Islet precursor cell (in vitro differentiated cells): ENCODE measurements around the gene SRP19.
A peak's percentile ranks its signal among the peaks of the same experiment; 100 is the strongest.
"Not testable (repeated sequence)": the region's sequence is repeated elsewhere in the genome, so short reads cannot be mapped to it uniquely, and the experiment has no call there.

Source experiments
- DNase-seq: peaks from one replicate; pipeline ENCODE4 v3.0.0-alpha.2; 2018

Gene SRP19

DNA sequence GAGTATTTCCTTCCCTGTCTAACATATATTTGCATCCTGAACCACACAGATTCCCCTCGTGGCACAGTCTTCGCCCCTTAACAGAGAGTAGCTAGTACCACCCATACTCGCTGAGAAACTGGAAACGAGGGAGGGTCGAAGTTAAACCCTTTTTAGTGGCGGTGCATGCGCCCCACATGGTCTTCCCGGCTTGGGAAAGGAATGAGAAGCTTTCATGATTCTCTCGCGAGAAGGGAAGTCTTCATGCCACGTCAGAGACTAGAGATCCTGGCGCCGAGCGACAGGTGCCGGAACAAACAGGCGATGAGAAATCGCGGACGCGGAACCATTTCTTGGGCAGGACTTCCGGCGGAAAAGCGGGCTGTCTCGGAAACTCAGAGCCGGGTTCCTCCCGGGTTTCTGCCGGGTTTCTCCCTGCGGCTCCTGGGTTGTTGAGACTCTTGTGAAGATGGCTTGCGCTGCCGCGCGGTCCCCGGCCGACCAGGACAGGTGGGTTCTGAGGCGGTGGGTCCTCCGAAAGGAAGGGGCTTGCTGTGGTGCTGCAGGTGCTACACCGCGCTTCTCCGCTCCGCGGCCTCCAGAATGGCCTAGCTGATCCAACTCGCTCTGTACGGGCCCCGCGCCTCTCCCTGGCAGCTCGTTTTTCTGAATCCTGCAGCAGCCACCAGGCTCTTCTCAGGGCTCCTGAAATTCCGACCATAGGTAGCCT lies at the start of gene SRP19:
Gene SRP19, plus strand, starts transcription at position 359 of the 709 bp plus-strand sequence. Its CDS starts 90 bp downstream, at position 449.
- DNase-seq, result peak; percentile 98

DNA sequence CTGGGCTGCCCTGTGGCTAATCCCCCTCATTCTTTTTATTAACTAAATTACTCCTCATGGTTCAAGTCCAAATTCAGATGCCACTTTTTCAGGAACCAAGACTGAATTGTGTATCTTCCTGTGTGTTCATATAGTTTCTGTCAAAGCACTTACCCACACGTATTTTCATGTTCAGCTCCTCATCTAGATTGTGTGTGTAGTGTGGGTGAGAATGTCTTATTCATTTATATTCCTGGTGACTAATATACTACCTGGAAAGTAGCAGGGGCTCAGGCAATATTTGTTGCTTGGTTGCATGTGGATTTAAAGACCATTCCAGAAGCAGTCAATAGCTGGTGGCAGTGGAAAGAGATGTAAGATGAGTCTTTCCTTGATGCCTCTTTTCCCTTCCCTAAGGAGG lies 48.5 kb upstream of the SRP19 start:
- no peak for DNase-seq

DNA sequence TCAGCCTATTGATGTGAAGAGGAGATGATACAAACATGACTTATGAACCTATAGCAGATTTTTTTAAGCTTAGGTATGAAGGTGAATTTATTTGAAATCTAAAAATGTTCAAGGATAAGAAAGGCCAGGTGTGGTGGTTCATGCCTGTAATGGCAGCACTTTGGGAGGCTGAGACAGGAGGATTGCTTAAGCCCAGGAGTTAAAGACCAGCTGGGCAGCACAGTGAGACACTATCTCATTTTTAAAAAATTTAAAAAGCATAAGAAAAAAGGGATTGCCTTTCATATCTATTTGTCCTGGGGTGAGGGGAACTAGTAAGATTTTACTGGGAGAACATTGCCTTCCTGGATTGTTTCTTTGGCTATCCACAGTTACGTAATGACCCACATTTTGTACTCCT lies 40.8 kb upstream of the SRP19 start:
- DNase-seq, result no peak

DNA sequence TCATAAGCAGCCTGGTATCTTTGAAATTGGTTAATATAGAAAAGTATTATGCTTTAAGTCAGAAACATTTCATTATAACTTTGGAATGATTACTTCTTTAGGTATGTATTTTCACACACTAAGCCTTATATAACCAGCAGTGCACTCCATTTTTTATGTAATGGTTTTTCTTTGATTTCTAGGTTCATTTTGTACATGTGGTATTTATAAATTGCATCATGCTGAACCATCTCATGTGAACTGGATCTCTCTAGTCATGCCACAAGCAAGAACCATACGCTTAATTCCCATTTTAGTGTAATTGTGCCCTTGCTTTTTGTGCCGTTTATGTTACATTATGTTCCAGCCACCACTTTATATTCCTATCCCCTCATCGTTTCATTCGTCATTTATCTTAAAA lies 38.6 kb upstream of the SRP19 start:
- DNase-seq, result no peak

DNA sequence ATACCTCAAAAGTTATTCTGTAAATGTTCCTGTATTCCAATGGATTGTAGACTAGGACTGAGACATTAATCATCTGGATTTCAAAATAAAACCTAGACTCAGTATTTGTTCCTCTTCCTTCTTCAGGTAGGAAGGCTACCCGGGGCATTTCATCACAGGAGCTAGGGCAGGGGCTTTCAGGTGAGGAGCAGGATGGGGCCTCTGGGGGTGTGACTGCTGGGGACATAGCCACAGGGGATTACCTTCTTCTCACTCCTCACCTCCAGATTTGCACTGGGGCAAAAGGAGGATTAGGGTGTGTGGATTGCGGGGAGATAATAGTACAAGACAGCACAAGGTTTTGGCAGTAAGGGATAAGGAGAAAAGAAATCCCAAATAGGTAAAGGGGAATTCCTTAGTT lies 37.9 kb upstream of the SRP19 start:
- no peak for DNase-seq

DNA sequence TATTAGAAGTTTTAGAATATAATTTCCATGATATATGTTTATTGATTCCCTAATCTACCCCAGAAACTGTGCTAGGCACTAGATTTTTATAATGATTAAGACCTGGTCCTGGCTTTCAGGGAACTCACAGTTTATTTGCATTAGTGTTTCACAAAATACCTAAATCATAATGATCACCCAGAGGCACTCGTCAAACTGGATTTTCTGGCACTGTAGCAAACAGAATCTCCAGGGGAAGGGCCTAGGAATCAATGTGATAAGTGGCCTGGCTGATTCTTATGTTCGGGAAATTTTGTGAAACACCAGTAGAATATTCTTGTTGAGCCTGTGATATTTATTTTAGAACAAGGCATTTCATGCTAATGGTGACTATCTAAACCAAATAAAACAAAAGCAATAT lies 37.4 kb upstream of the SRP19 start:
- no peak for DNase-seq

DNA sequence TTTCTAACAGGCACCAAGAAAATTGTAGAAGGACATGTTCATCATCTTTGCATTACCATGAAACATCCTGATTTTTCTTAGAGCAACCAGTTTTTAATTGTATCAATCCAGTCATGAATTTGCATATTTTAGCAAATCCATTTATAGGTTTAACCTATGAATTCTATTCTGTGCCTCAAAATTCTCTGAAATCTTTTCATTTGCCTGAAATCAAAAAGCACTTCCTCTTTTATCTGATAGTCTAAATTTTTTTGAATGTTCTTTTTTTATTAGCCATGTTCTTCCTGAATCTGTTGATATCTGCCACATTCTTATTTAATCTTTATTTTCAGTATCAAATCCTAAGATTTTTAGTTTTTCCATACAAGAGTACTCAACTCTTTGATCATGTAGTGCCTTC lies 36.9 kb upstream of the SRP19 start:
- no peak for DNase-seq

DNA sequence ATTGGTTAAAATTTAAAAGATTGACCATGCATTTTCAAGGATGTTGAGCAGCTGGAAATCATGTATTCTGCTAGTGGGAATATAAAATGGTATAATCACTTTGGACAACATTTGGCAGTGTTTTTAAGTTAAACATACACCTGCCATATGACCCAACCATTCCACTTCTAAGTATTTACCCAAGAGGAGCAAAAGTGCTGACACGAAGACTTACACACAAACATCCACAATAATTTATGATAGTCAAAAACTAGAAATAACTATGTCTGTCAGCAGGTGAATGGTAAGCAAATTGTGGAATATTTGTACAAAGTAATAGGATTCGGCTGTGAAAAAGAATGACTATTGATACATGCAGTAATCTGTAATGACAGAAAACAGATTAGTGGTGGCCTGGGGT lies 30.7 kb upstream of the SRP19 start:
- DNase-seq, result no peak

DNA sequence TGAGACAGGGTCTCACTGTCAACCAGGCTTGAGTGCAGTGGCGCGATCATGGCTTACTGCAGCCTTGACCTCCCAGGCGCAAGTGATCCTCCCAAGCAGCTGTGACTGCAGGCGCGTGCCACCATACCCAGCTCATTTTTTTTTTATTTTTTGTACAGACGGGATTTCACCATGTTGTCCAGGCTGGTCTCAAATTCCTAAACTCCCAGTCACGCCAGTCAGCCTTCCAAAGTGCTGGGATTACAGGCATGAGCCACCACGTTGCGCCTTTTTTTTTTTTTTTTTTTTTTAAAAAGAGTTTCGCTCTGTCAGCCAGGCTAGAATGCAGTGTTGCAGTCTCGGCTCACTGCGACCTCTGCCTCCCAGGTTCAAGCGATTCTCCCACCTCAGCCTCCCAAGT lies 27.1 kb upstream of the SRP19 start:
- no peak for DNase-seq

DNA sequence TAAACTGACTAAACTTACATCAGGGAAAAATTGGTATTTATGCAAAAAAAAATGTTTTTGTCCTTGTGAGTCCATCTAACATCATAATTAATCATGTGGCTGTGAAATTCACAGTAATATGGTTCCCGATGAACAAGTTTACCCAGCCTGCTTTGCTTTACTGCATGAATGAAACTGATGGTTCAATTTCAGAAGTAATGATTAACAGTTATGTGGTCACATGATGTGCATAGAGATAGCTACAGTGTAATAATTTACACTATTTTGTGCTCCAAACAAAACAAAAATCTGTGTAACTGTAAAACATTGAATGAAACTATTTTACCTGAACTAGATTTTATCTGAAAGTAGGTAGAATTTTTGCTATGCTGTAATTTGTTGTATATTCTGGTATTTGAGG lies 16.6 kb upstream of the SRP19 start:
- DNase-seq, result no peak

DNA sequence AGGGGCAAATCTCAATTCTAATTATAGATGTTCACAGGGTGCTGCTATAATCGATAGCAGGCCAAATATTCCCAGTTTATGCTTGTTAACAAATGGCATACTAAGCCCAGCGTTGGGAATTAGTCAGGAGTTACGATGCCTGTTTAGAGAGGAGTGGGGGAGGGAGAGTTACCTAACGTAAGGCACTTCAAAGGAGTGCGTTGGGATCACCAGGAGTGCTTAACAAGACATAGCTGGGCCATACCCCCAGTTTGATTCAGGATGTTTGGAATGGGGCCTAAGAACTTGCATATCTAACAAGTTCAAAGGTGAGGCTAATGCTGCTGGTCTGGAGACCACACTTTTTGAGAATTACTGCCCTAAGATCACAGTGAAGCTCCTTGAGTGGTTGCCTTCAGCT lies 14.5 kb upstream of the SRP19 start:
- DNase-seq, result no peak

DNA sequence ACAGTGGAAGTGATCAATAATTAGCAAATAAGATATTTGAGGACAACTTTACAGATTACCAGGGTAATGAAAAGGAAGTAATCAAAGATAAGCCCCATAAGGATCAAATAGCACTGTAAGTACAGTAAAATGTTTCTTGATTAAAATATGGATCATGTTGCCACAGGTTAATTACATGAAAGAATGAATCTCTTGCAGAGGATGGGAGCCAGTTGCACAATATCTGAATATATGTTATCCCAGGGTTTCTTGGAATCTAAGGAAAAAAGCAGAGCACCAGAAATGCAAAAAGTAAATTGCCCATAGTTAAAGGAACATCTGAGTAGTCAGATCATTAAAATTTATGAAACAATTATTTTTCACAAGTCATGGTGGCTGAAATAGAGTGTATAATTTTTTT lies 13.8 kb upstream of the SRP19 start:
- no peak for DNase-seq

DNA sequence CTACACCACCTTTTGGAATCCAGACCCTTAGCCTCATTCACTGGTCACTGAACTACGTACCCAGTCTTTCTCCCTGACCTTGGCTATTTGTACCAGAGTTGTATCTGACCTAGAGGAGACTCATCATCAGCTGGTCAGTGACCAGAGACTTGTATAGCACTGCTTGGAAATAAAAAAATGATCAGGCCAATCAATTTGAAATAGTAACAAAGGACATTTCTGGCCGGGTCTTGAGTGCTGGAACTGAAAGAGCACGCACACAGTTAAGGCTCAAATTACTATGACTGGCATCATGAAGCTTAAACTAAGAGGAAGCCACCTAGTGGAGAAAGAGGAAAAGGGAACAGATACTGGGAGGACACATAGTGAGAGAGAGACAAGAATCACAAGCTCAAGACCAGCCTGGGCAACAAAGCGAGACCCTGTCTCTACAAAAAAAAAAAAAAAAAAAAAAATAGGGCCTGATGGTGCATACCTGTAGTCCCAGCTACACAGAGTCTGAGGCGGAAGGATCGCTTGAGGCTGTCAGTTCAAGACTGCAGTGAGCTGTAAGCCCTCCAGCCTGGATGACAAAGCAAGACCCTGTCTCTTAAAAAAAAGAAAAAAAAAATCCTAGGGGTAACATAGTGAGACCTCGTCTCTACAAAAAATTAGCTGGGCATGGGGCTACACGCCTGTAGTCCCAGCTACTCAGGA lies 12.8 kb upstream of the SRP19 start:
- DNase-seq, result peak; percentile 56

DNA sequence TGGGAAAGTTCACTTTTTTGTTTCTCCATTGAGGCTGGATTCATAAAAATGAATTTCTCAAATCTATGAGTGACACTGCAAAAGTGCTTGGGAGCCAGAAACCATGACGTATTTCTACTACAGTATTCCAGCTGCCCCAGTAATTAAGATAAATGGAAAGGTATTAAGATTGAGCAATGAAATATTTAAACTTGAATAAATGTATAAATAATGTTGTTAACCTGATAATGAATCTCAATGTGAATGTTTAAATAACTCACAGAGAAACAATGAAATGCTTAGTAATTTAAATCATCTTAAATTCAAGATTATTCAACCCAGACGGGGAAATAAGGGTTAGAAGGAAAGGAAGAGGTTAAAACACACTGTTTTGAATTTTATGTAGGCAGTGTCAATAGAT lies 11.2 kb upstream of the SRP19 start:
- no peak for DNase-seq

DNA sequence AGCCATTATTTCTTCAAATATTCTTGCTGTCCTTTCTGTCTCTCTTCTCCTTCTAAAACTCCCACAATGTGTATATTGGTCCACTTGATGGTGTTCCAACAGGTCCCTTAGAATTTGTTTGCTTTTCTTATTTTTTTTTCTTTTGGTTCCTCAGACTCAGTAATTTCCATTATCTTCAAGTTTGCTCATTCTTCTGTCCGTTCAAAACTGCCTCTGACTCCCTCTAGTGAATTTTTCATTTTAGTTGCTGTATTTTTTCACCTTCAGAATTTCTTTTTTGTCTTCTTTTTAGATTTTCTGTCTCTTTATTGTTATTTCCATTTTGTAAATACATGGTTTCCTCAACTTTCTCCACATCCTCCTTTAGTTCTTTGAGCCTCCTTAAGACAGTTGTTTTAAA lies 6.4 kb upstream of the SRP19 start:
- no peak for DNase-seq

DNA sequence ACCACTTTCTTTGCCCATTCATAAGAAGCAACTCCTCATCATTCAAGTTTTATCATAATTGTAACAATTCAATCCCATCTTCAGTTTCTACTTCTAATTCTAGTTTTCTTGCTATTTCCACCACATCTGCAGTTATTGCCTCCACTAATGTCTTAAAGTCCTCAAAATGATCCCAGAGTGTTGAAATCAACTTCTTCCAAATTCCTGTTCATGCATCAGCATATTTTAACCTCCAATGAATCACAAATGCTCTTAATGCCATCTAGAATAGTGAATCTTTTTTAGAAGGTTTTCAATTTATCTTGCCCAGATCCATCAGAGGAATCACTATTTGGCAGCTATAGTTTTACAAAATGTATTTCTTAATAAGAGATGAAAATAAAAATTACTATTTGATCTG lies 3.2 kb upstream of the SRP19 start:
- no peak for DNase-seq

DNA sequence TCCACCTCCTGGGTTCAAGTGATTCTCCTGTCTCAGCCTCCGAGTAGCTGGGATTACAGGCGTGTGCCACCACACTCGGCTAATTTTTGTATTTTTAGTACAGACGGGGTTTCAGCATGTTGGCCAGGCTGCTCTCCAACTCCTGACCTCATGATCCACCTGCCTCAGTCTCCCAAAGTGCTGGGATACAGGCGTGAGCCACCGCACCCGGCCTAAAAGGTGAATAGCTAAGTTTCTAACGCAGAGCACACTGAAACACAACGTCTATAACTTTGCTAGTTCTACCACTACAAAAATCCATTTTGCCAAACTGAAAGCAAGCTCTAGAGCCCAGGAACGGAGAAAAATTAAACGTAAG lies 537 bp upstream of the SRP19 start:
- not testable (repeated sequence) for DNase-seq

DNA sequence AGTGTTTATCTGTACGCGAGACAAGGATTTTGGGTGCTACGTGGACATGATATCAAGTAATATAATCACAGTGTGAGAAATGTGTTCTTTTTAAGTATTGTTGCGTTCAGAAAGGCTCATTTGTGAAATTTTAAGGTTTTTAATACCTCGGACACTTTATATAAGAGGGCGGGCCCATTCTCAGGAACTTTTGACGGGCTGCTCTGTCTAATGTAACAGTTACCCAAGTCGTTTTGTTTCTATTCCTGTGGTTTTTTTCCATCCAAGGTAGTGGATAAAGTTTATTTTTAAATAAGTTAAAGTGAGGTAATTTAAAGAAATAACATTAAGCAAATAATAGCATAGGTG lies 525 bp downstream of the SRP19 start:
- DNase-seq, result no peak

DNA sequence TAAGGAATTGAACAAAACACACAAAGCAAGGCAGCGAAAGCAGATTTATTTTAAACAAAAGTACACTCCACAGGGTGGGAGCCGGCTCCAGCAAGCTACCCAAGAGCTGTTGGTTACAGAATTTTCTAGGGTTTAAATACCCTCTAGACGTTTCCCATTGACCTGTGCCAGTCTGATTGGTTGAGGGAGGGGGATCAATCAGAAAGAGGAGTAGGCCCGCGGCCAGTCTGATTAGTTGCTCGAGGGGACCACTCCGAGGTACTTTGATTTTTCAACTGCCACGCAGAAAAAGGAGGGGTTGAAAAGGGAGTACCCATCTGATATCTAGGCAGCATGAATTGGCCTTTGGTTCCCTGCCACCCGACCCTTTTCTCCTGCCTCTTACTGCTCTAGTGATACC lies 998 bp downstream of the SRP19 start:
- DNase-seq, result no peak

DNA sequence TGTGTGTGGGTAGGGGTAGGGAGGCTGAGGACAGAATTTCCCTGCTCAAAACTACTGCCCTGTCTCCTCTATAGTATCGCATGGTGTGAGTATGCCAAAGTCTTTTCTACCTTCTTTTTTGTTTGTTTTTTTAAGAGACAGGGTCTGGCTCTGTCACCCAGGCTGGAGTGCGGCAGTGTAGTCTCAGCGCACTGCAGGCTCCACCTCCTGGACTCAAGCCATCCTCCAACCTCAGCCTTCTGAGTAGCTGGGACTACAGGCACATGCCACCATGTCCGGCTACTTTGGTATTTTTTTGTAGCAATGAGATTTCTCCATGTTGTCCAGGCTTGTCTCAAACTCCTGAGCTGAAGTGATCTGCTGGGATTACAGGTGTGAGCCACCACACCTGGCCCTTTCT lies 2.5 kb downstream of the SRP19 start:
- no peak for DNase-seq

DNA sequence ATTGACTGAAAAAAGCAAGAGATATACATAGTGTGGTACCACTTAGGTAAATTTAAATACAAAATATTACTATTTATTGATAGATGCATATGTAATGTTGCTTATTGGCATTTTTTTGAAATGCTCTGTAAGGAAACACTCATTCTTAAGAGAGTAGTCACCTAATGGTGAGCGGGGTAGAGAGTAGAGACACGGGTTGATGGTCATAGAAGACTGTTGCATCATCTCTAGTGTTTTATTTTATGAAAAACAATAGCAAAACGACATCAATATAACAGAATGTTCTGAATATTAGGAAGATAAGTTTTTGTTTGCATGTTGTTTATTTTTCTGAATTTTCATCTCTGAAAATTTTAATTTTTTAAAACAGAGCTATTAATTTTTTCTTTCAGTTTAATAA lies 4.0 kb downstream of the SRP19 start:
- no peak for DNase-seq

DNA sequence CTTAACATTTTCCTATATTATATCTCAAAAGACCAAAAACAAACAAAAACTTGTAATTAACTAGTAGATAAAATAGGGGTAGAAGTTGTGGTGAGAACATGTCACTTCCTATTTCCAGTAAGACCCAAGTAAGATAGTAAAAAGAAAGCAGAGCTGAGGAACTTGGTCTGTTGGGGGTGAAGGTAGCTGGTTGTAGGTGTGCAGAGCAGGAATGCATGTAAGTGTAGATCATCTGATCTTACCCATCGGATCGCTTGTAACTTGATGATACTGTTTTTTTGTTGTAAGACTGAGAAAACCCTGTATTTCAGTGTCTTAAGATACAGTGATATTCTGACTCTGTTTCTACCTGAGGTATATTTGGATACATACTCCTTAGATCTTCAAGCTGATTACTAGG lies 5.7 kb downstream of the SRP19 start:
- DNase-seq, result no peak

DNA sequence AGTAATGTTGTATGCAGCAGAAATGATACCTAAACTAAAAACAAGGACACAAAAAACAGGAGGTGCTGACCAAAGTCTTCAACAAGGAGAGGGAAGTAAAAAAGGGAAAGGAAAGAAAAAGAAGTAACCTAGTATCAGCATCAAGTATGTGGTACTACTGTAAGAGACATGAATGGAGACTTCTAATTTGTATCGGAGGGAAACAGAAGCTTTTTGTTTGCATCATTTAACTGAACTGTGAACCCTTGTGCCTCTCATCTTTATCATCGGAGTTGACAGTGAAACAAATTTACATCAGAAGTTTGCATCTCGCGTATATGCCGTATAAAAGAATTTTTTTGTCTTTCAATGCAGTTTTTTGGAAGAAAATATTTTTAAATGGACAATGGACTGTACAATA lies 6.3 kb downstream of the SRP19 start:
- DNase-seq, result no peak

DNA sequence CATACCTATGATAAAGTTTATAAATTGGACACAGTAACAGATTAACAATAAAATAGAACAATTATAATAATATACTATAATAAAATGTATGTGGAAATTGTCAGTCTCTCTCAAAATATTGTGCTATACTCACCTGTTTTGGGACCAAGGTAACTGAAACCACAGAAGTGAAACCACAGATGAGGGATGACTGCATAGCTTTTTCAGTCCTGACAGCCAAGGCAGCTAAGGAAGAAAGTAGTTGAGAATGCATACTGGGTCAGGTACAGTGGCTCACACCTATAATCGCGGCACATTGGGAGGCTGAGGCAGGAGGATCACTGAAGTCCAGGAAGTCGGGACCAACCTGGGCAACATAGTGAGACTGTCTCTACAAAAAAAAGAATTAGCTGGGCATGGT lies 8.9 kb downstream of the SRP19 start:
- DNase-seq, result no peak

DNA sequence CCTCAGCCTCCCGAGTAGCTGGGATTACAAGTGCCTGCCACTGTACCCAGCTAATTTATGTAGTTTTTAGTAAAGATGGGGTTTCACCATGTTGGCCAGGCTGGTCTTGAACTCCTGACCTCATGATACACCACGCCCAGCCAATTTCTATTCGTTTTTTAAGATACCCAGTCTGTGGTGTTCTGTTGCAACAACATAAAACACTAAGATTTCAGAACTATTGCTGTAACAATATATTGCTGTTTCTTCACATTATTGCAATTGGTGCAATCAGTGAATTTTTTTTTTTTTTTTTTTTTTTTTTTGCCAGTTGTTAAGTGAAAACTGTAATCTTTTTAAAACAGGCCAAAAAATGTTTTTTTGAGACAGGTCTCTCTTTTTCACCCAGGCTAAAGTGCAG lies 9.9 kb downstream of the SRP19 start:
- no peak for DNase-seq
